GM21390 (cell line): ENCODE results near the gene CCDC6.
"Not testable (repeated sequence)": the region's sequence is repeated elsewhere in the genome, so short reads cannot be mapped to it uniquely, and the experiment has no call there.

Experiments used
- ATAC-seq: cut with Tn5 transposase; IDR thresholded peaks from one replicate; pipeline ENCODE4 v1.9.1; 2021; ENCODE audit not compliant: unreplicated experiment

The CCDC6 gene

GRCh38 chr10:59905731-59906416 is 482 bp downstream of the CCDC6 start:
- ATAC-seq, result no peak

- peak; percentile 46 for ATAC-seq
These were observed 1.2 kb downstream of the CCDC6 start for GRCh38 chr10:59905066-59905730.

DNA sequence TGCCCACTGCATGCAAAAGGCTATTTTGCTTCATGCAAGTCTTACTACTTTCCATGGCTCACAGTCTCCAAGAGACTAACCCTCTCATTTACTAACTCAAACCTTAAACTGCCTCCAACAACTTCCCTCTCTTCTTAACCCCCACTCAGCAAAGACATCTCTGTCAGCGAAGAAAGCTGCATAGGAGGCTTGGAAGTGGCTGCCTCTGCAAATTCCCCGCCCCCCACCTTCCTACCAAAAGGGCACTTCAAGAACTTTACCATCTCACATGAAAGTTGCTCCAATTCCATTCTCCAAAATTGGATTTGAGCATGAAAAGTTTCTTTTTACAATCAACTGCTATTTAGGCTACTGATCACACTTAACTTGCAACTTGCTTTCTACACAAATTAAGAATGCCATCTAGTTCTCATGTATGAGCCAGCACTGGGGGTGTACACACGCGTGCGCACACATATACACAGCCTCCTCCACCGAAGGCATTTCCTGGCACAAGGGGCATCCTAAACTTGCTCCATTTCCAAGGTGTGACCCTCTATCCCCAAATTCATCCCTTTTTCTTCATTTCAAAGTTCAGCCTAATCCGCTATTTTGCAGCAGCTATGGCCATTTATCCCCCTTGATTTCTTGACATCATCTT is 1.8 kb downstream of the CCDC6 start:
- no peak for ATAC-seq

DNA sequence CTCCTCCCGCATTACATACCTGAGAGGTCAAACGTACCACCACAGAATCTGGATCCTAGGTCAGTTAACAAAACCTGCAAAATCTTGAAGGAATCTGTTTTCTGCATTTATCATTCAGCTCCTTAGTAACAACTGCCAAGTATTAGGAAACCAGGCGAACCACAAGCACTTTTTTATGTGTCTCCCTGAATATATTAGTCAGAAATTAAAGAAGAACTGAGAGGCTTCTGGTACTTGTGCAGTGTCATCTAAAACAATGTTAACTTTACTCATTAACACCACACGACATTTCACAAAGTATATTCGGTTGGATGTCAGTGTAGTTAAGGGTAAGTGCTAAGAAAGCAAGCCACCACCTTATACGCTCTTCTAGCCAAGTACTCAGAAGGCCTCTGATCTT is 2.5 kb downstream of the CCDC6 start:
- no peak for ATAC-seq

DNA sequence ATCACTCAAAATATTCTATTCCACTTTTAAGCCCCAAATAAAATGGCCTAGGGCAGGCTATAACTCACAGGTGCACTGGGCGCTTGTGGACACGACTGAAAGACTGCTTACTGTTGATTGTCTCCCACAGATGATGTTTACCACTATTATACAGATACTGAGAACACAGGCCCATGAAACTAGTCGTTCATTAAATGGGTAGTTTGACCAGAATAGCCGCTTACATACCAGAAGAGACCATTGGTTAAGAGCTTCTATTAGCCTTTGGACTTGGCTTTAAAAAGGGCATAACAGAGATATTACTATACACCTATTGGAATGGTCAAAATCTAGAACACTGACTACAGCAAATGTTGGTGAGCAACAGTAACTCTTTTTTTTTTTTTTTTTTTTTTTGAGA is 4.3 kb downstream of the CCDC6 start:
- ATAC-seq, result no peak

- no peak for ATAC-seq
These were observed 4.9 kb downstream of the CCDC6 start for GRCh38 chr10:59901470-59901869.

DNA sequence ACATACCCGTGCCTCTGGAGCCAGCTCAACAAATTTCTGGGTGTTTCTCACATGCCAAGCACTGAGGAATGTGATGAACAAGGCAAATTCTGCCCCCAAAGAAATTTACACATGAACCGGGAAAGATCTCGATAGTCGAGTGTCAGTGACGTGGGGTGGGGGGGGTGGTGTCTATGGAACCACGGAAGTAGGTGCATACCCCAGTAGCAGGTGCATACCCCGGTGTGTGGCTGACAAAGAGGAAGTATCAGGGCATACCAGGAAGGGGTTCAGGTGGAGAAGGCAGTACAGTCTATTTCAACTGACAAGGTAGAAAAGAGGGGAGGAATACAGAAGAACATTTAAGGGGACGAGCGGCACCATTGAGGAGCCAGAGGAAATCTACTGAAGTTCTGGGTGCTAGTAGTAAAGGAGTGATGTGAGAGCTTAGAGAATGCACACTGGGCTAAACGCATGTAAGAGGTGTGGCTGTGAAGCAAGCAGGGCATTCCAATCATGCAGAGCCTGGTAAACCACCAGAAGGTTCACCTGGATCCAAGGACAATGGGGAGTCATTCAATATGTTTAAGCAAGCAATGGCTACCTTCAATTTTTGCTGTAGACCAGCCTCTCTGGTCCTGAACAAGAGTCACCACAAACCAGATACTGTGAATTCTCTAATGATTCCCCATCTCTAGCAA is 6.2 kb downstream of the CCDC6 start:
- ATAC-seq, result no peak

DNA sequence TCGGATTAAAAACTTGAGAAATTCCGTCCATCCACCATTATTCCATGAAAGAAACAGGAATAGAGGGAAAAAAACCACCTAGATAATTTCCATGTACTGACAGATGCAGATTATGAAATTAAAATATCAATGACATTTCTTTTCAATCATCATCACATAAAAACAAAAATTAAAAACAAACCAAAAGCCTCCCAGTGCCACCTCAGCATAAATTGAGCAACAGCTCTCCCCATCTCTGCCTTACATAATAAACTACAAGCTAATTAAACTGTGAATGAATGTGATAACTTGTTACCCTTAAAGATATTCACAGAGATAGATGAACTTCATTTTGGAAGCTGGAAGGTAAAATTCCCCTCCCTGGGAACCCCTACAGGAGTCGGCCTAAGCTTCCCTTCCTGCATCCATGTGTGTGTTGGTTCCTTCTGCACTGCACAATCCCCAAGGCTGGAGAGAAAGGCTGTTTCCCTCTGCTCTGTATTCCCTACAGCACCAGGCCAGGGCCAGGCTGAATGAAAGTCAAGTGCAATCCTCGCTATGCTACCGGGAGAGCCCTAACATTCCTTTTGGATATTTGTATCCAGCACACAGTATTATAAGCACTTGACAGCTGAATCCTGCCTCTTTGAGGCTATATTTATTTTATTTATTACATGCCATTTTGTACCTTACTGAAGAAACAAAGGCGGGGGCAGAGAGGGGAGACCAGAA is 8.1 kb downstream of the CCDC6 start:
- no peak for ATAC-seq

DNA sequence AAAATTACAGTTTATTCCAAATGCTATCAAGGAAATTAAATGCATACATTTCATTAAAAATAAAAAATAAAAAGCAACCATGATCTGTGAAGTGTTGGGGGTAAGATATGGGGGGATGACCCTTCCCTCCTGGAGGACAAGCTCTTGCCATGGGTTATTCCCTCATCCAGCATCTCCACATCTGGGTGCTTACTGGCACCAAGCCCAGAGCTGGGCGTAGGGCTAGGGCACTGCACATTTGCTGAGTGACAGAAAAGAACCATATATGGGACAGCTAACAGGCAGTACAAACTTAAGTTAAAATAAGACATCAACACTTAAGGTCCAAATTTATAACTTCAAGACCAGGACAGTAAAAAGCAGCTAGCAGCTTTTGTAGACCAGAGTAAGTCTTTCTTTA is 10.2 kb downstream of the CCDC6 start:
- ATAC-seq, result no peak

GRCh38 chr10:59895629-59896116 is 10.7 kb downstream of the CCDC6 start:
- no peak for ATAC-seq

DNA sequence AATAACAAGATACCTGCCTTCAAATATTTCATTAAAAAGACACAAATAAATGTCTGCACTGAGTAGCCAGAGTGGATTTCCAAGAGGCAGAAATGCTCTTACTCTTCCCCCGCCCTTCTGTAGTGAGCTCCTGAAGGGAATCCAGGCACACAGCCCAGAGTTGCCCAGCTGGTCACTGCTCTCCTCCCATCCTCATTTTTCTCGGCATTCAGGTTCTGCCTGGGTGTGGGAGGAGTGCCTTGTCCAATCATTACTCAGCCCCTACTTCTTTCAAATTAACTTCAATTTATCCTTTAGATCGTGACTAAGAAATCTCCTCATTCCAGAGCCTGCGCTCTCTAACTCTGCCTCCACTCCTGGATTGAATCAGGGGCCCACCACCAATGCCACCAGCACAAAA is 12.2 kb downstream of the CCDC6 start:
- ATAC-seq, result no peak

DNA sequence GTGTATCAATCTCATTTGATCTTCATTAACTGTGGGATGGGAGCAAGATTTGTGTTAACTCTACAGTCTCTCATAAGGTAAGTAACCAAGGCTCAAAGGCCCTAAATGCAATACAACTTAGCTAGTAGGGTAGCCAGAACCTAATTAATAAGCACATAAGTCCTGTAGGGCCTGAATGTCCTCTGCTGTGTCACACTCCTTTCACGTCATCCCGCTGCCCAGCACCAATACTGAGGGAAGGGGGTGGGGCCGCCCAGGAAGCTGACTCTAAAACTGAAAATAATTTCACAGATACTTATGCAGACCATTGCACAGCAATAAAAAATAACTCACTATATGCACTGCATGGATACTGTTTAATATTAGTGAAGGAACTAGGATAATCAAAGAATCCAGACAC is 13.7 kb downstream of the CCDC6 start:
- ATAC-seq, result no peak

DNA sequence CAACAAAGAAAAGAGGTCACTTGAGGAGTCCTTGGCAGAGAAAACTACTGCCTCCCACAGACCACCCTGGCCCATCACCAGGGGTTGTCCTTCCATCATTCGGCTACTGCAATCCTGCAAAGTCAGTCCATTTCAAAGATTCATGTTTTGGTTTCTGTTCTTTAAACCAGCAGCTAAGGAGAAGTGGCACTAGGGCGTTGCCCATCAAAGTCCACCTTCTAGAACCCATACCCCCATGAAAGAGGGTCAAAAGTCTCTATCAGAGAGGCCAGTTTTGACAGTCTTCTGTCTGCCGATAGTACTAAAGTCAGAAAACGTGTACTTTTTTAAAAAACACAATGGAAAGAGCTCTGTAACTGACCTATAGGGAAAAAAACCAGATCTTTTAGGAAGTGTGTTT is 14.4 kb downstream of the CCDC6 start:
- ATAC-seq, result peak; percentile 13

DNA sequence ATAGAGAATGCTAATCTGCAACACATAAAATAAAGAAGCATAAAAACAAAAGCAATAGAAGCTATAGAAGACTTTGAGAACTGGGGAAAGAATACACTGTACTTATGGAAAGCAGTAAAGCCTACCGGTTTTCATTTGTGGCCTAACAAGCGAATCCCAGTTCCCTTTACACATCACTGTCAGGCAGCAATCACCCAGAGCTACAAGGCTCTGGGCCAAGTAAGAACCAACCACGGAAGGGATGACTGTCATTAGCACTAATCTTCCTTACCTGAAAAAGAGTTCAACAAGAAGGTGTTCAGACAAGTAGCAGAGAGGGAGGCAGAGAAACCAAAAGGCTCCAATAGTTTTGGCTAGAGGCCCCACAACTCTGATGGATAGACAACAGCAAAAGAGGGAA is 15.0 kb downstream of the CCDC6 start:
- peak; percentile 63 for ATAC-seq

- ATAC-seq, result no peak
These were observed 17.4 kb downstream of the CCDC6 start for GRCh38 chr10:59888781-59889435.

DNA sequence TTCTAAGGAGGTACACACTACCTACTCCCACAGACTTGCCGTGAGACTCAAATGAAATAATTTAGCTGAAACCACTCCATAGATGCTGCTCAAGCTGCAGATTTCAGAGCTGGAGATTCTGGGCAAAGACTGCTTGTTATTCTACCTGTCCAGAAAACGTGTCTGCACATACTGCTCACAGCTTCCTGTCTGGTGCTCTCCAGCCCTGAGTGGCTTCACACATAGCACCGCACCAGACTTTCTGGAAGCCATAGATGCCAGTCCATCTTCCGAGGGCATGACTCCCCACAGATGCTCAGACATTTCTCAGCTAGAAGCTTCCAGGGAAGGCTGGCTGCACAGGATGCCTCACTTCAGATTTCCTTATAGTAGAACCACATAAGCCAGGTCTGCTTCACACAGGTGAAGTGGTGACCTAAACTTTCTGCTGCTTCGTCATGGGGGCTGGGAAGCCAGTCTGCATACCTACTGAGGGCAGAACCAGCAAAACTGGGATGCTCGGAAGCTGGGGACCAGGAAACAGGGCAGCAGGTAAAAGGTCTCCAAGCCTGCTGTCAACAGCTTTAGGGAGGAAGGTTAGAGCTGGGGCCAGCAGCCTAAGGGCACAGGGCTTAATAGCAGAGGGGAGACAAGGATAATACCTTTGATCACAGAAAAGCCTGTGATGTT is 18.2 kb downstream of the CCDC6 start:
- no peak for ATAC-seq

DNA sequence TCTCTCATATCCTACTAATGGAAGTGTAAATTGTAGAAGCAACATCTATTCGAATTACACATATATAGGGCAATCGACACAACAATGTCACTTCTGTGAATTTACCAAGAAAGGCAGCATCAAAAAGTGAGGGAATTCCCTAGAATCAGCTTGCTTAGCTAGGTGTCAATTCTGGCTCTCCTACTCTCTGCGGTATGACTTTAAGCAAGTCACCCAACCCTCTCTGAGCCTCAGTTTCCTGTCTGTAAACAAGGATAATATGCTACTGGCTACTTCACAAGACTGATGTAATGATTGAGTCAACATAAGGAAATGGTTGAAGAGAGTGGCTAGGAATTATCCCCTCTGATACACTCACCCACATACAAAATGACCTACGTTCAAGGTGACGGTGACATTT is 19.4 kb downstream of the CCDC6 start:
- no peak for ATAC-seq

DNA sequence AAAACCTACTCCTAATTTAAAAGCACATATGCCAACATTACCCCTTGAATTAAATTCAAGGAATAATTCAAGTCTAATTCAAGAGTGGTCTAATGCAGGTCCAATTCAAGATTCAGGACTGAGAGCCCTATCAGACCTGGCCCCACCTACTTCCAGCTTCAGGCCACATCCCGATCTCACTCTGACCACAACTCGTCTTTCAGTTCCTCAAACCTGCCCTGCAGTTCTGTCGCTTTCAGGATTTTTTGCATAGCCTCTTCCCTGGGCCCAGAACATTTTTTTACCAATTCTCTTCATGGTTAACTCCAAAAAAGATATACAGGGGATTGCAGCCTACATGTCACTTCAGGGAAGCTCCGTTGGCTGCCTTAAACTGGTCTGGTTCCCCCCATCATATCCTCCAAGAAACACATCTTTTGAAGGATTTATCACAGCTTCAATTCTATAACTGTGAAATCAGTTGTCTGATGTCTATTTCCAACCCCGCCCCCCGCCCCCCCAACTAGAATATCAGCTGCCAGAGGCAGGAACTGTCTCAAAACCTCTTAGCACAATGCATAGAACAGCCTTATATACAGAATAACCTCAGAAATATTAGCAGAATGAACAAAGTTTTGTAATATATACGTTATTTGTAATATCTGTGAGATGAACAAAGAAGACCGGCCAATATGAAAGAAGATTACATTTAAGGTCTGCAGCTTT is 20.8 kb downstream of the CCDC6 start:
- ATAC-seq, result peak; percentile 86

- not testable (repeated sequence) for ATAC-seq
These were observed 21.5 kb downstream of the CCDC6 start for GRCh38 chr10:59884893-59885292.
